HG02852 (cell line): ENCODE results near the gene AIPL1.

ENCODE experiments used
- ATAC-seq: cut with Tn5 transposase; IDR thresholded peaks from one replicate; pipeline ENCODE4 v1.9.1; 2021; ENCODE audit warnings: mild to moderate bottlenecking, moderate library complexity; ENCODE audit not compliant: unreplicated experiment

Gene AIPL1

GRCh38 chr17:6450926-6451832, 16.3 kb upstream of the AIPL1 start:
- no peak for ATAC-seq

GRCh38 chr17:6449307-6449706, 14.4 kb upstream of the AIPL1 start:
- no peak for ATAC-seq

- ATAC-seq: no peak
Measured at GRCh38 chr17:6448473-6448872, 13.6 kb upstream of the AIPL1 start.

- ATAC-seq: no peak
Measured at GRCh38 chr17:6446516-6447100, 11.7 kb upstream of the AIPL1 start.

GRCh38 chr17:6444571-6445335, 9.8 kb upstream of the AIPL1 start:
- no peak for ATAC-seq

- peak; percentile 90 for ATAC-seq
Measured at GRCh38 chr17:6443692-6444570, 9.0 kb upstream of the AIPL1 start, which contains the start of gene PIMREG. TSS of gene PIMREG (plus strand) at chr17:6444455. CDS start at chr17:6445111, 656 bp downstream.

GRCh38 chr17:6442775-6443174, 7.9 kb upstream of the AIPL1 start:
- ATAC-seq: no peak

GRCh38 chr17:6439951-6440350, 5.0 kb upstream of the AIPL1 start:
- ATAC-seq: no peak

GRCh38 chr17:6437956-6438355, 3.0 kb upstream of the AIPL1 start:
- ATAC-seq: no peak

- no peak for ATAC-seq
Measured at GRCh38 chr17:6437466-6437865, 2.5 kb upstream of the AIPL1 start.

- ATAC-seq: no peak
Measured at GRCh38 chr17:6435968-6436367, 1.0 kb upstream of the AIPL1 start.

- no peak for ATAC-seq
Measured at GRCh38 chr17:6430769-6431168, 4.2 kb downstream of the AIPL1 start.

- no peak for ATAC-seq
Measured at GRCh38 chr17:6429266-6429665, 5.7 kb downstream of the AIPL1 start.

- no peak for ATAC-seq
Measured at GRCh38 chr17:6428207-6428965, 6.5 kb downstream of the AIPL1 start.

- no peak for ATAC-seq
Measured at GRCh38 chr17:6427279-6427781, 7.6 kb downstream of the AIPL1 start.

GRCh38 chr17:6426356-6427101, 8.4 kb downstream of the AIPL1 start:
- ATAC-seq: no peak

- no peak for ATAC-seq
Measured at GRCh38 chr17:6425407-6425806, 9.5 kb downstream of the AIPL1 start.

GRCh38 chr17:6423931-6424330, 11.0 kb downstream of the AIPL1 start:
- no peak for ATAC-seq

- ATAC-seq: no peak
Measured at GRCh38 chr17:6422654-6423241, 12.2 kb downstream of the AIPL1 start.
